Measurements from ENCODE around the gene IDI1. TPM values are rescaled to one million over a fixed set of nuclear protein-coding genes. Genes with fewer than 3 reads are reported as not detected.

IDI1 gene
- total RNA-seq, 2 donors from 2014 or later = 24.1 to 26.5 TPM

GRCh38 chr10:1006573-1006972 is 42.3 kb downstream of the IDI1 start:
- DNase-seq (ENCODE audit: low spot score) = no peak
- intact Hi-C loops (cut with DNase I) = no loop called here

- DNase-seq (ENCODE audit: low spot score) = no peak
- intact Hi-C loops (cut with DNase I) = loop anchor here in 1 of 2 donors (5.0 kb wide), 1 partner anchor 497 kb away; no protein-coding TSS in a partner anchor
Measured at GRCh38 chr10:1003884-1004670, 44.8 kb downstream of the IDI1 start.

- DNase-seq (ENCODE audit: low spot score) = no peak
- intact Hi-C loops (cut with DNase I) = loop anchor here in 1 of 2 donors (5.0 kb wide), 1 partner anchor 495 kb away; no protein-coding TSS in a partner anchor
Measured at GRCh38 chr10:1002425-1003006, 46.4 kb downstream of the IDI1 start.

- intact Hi-C loops (cut with DNase I) = no loop called here
- no peak for DNase-seq (ENCODE audit: low spot score)
Measured at GRCh38 chr10:997266-998022, 51.5 kb downstream of the IDI1 start.

GRCh38 chr10:996031-996430 is 52.9 kb downstream of the IDI1 start:
- intact Hi-C loops (cut with DNase I) = no loop called here

GRCh38 chr10:995559-995926 is 53.4 kb downstream of the IDI1 start:
- no peak for DNase-seq (ENCODE audit: low spot score)
- intact Hi-C loops (cut with DNase I) = no loop called here

More at GRCh38 chr10:996031-996430, 52.9 kb downstream of the IDI1 start:
- DNase-seq (ENCODE audit: low spot score) = no peak

- intact Hi-C loops (cut with DNase I) = no loop called here
- DNase-seq (ENCODE audit: low spot score) = no peak
Measured at GRCh38 chr10:994836-995558, 53.9 kb downstream of the IDI1 start.

GRCh38 chr10:992871-993270 is 56.0 kb downstream of the IDI1 start:
- intact Hi-C loops (cut with DNase I) = no loop called here
- DNase-seq (ENCODE audit: low spot score) = no peak

GRCh38 chr10:992467-992866 is 56.5 kb downstream of the IDI1 start:
- DNase-seq (ENCODE audit: low spot score) = no peak
- intact Hi-C loops (cut with DNase I) = no loop called here

GRCh38 chr10:990808-991207 is 58.1 kb downstream of the IDI1 start:
- peak; percentile 18 for DNase-seq (ENCODE audit: low spot score)
- intact Hi-C loops (cut with DNase I) = no loop called here

Other genes with a start within 250 kb of the IDI1 start
- 10 to 100 TPM; 49.6 to 57.8 TPM for gene LARP4B, start 117.4 kb downstream of the IDI1 start, total RNA-seq
- gene GTPBP4, start 60.7 kb downstream of the IDI1 start, total RNA-seq = 10 to 100 TPM; 35.3 to 42.3 TPM
- gene IDI2, start 23.3 kb downstream of the IDI1 start, total RNA-seq = not detected
- 10 to 100 TPM; 16.6 to 16.9 TPM for gene WDR37, start 7.3 kb upstream of the IDI1 start, total RNA-seq